NCI-H1048 (cell line): ENCODE results near the gene TET1.
"Not testable (repeated sequence)": the region's sequence is repeated elsewhere in the genome, so short reads cannot be mapped to it uniquely, and the experiment has no call there.

Experiments
- DNase-seq: peaks from one replicate; lab custom pipeline; 2025; lab: John Stamatoyannopoulos, UW

TET1 gene

DNA sequence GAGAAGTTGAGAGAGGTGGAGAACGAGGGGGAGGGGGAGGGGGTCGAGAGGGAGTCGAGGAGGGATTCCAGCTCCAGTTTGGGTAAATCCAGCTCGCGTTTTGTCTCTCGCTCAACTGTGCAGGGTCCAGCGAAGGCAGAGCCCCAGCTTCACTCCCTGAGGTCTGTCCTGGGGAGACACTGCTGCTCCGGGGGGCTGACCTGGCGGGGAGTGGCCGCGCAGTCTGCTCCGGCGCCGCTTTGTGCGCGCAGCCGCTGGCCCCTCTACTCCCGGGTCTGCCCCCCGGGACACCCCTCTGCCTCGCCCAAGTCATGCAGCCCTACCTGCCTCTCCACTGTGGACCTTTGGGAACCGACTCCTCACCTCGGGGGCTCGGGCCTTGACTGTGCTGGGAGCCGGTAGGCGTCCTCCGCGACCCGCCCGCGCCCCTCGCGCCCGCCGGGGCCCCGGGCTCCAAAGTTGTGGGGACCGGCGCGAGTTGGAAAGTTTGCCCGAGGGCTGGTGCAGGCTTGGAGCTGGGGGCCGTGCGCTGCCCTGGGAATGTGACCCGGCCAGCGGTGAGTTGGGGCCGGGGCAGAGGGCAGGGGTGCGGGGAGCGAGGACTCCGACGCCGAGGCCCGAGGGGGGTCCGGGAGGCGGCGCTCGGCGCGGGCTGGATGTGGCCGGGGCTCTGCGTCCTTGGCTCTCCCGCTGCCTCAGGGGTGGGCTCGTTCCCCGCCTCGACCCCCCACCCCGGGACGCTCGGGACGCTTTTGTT lies at the start of gene TET1:
Gene TET1 (plus strand): TSS at position 152 of the 757 bp plus-strand sequence. CDS start 12,002 bp downstream, outside the sequence.
- no peak for DNase-seq

DNA sequence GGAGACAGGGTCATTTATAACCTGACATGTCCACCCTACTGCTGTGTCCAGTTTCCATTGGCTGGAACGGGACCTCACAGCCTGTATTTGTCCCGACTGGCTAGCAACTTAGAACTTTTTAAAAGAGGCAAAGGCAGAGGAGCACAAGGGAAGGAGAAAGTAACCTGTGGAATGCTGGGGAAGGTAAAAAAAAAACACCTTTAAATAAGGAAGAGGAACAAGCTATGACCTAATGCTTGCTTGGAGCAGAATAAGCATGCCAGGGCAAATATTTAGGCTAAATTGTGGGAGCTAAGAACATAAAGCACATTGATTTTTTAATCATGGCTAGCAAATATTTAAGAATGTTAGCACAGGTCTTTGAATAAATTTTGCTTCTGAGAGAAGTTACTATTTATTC lies 43.9 kb upstream of the TET1 start:
- not testable (repeated sequence) for DNase-seq

DNA sequence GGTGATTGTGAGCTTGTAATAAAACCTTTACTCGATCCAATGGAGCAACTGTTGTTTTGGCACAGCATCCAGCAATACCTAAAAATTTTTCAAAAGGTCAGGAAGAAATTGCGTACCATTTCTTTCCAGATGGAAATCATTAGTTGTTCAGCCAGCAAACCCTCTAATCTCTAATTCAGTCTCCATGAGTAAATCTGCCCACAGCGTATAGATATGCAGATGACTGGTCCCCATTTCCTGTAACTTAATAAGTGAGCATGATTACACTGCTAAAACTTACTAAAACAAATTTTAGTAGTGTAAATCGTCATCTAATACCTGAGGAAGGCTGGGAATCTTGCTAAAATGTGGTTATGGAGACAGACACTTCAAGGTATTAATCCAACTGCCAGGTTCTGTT lies 43.4 kb upstream of the TET1 start:
- DNase-seq, result no peak

DNA sequence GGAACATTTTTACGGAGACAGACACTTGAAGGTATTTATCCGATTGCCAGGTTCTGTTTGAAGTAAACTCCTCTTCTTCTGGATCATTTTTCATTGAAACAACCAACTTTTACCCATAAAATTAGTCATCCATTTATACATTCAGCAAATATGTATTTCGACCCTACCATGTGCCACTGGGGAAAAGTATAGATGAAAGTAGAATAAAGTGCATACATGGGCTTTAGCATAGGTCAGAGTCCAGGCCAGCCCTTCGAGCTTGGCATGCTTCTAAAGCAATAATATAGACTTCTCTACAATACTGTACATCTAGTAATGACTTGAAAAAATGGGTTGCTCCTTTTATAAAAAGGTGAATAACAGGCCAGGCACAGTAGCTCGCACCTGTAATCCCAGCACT lies 42.9 kb upstream of the TET1 start:
- DNase-seq, result no peak

DNA sequence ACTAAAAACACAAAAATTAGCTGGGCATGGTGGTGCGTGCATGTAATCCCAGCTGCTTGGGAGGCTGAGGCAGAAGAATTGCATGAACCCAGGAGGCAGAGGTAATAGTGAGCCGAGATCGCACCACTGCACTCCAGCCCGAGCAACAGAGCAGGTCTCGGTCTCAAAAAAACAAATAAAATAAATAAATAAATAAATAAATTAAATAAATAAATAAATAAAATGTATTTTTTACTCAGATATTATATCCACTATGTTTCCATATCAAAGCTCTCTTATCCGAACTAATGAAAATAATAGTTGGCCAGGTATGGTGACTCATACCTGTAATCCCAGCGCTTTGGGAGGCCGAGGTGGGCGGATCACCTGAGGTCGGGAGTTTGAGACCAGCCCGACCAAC lies 41.5 kb upstream of the TET1 start:
- not testable (repeated sequence) for DNase-seq

DNA sequence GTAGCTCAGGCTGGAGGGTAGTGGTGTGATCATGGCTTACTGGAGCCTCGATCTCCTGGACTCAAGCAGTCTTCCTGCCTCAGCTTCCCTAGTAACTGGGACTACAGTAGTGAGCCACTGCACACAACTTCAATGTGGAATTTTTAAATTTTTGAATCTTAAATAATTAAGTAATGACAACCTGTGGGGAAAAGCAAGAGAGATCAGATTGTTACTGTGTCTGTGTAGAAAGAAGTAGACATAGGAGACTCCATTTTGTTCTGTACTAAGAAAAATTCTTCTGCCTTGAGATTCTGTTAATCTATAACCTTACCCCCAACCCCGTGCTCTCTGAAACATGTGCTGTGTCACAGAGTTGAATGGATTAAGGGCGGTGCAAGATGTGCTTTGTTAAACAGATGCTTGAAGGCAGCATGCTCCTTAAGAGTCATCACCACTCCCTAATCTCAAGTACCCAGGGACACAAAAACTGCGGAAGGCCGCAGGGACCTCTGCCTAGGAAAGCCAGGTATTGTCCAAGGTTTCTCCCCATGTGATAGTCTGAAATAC lies 34.6 kb upstream of the TET1 start:
- not testable (repeated sequence) for DNase-seq

DNA sequence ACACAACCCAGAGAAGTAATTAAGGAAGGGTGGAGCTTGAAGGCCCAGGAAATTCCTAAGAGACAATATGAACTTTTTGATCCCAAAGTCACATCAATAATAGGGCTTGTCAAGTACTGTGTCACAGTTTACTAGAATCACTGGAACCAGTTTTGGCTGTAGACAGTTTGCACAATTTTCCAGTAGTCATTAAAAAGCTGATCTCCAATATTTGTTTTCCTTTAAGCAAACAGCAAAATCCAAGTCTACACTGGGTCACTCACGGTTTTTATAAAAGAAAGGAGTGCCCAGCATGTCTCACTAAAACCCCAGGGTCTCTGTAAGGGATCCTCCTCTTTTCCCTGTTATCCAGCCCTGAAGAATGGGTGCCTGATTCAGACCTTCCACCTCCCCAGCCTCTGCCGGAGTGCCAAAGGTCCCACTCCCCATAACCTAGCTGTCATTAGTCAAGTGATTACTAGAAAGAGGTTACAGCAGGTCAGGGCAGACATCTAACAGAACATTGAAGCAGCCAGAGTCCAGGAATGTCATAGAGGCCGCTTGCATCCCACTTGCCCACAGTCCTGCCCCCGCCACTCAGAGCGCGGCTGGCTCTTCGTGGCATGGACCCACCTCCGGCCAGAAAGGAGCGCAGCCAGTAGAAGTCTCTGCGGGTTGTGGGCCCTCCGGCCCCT lies 33.4 kb upstream of the TET1 start:
- no peak for DNase-seq

DNA sequence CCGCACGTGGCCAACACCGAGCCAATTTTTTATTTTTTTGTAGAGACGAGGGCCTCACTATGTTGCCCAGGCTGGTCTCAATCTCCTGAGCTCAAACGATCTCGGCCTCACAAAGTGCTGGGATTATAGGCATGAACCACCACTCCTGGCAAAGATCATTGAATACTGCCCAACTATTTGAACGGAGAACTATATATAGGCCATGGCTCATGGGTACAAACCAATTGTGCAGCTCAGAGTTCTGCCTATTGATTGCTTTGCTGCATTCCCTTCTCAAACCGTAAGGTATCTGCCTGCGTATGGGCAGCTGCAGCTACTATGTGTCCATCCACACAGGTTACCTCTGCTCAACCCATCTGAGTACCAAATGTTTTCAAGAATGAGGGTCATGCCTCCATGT lies 23.2 kb upstream of the TET1 start:
- no peak for DNase-seq

DNA sequence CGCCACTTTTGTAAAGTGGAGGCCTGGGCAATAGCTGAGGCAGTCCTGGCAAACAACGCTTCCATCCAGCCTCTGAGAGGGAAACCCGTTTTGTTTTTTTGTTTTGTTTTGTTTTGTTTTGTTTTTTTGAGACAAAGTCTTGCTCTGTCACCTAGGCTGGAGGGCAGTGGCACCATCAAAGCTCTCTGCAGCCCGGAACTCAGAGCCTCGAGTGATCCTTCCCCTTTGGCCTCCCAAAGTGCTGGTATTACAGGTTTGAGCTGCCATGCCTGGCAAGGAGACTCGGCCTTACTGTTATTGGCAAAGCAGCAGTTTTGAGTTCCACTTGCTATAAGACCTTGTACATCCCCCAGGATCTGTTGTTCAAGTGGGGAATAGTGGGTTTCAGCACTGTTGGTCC lies 22.3 kb upstream of the TET1 start:
- no peak for DNase-seq

DNA sequence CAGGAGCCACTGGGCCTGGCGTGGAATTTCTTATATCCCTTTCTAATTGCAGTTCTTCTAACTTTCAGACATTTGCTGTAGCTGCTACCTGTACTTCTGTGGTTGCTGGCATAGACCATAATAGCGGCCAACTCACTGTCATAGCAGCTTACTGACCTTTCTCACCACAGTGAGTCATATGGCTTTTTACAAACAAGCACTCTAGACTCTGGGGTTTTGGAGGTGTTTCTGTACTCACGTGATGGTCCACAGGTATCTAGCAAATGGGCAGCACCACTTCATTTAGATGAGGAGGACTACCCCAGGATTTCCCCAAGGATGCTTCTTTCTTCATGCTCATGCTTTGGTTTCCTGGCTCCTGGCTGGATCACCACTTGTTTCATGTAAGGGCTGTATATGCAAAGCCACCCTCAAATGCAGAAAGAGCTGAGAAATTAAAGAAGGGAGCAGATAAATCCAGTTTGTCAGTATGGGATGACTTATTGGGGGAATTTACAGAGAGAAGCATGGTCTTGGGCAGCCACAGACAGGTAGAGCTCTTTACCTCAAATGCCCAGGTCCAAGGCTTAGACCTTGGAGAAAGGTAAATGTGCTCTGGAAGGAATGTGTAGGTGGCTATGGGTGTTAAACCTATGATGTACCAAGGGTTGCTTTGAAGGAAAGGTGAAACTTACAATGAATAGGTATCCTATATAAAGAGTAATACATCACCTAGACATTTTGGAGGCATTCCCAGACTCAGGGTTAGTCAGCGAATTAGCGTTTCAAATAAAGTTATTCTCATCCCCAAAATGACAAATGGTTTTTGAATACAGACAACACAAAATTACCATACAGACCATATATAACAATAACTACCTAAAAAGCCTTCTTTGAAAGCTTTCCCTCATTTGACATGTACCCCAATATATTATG lies 16.9 kb upstream of the TET1 start:
- DNase-seq, result no peak

DNA sequence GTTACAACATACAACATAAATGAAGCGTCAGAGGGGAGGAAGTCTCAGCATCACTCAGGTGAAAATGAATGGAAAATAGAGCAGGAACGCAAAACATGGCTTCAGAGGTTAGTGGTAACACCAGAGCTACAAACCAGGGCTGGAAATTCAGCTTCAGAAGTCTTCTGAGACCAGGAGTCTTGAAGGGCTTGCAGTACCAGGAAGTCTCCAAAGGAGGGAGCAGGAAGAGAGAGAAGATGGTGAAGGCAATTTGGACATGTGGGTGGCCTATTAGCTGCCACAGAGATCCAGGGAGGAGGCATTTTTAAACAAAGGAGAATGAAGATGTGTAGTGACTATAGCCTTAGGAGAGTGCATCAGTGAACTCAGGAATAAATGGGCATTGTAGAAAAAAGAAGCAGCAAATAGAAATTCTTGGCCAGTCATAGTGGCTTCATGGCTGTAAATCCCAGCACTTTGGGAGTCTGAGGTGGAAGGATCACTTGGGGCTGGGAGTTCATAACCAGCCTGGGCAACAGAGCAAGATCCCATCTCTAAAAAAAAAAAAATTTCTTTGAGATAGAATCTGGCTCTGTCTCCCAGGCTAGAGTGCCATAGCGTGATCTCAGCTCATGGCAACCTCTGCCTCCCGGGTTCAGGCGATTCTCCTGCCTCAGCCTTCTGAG lies 9.3 kb upstream of the TET1 start:
- no peak for DNase-seq

DNA sequence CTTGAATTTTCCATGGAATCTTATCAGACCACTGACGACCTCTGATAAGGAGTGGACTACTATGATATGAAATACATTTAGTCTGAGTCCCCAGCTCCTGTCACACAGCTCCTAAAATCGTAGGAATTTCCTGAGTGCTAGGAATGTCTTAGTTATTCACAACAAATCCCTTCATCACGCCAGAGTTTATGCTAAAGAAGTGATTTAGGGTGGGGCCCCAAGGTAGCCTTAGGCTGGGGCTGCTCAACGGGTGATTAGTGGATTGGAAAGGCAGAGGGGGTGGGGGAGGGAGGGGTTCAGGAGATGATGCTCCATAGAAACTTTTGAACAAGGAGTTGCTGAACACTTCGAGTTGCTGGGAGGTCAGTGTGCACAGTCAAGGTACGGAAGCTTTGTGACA lies 7.0 kb upstream of the TET1 start:
- no peak for DNase-seq

DNA sequence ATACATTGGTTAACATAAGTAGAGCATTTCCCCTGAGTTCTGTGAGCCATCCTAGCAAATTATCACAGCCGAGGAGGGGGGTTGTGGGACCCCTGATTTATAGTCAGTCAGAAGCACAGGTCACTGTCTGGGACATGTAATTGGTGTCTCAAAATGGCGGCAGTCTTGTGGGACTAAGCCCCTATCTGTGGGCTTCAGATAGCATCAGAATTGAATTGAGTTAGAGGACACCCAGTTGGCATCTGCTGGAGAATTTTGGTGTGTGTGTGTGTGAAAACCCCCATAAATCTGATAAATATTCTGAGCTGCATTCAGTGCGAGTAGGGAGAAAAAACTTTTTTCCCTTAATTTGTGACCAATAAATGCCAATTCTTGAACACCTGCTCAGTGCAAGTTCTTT lies 6.5 kb upstream of the TET1 start:
- DNase-seq, result no peak

DNA sequence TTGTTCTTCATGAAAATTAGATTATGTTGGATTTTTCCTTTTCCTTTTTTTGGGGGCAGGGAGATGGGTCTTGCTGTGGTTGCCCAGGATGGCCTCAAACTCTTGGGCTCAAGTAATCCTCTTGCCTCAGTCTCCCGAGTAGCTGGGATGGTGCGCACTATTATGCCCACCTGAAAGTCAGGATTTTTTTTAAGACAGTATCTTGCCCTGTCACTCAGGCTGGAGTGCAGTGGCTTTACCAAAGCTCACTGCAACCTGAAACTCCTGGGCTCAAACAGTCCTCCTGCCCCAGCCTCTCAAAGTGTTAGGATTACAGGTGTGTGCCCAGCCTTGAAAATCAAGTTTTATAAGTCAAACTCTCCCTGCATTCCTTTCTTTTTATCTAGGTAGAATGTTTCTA lies 1.7 kb upstream of the TET1 start:
- DNase-seq, result no peak

DNA sequence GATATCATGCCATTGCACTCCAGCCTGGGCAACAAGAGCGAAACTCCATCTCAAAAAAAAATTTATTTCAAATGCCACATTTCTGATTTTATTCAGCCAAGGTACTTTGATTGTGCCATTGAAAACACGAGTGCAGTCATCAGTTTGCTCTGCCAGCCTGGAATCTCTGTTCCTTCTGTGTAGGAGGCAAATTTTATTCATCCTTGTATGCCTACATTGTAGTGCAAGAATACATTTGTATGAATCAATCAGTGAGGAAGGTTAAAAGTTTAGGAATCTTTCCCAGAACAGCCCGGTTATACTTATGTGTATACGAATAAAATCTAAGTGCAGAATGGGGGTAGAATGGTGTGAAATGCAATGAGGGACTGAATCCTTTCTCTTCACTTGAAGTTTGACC lies 886 bp upstream of the TET1 start:
- no peak for DNase-seq

DNA sequence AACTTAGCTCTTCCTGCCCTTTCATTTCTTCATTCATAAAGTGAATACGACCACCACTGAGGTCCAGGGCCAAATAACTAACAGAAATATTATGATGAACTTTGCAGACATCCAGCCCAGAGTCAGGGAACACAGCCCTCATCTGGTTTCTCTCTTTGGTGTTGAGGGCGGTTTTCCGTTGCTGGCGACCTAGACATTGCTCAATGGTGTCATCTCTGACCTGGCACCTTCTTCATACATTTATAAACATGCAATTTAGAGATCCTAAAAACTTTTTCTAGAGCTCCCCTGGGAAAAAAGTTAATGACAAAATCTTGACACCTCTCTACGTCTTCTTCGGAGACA lies 324 bp upstream of the TET1 start:
- no peak for DNase-seq

DNA sequence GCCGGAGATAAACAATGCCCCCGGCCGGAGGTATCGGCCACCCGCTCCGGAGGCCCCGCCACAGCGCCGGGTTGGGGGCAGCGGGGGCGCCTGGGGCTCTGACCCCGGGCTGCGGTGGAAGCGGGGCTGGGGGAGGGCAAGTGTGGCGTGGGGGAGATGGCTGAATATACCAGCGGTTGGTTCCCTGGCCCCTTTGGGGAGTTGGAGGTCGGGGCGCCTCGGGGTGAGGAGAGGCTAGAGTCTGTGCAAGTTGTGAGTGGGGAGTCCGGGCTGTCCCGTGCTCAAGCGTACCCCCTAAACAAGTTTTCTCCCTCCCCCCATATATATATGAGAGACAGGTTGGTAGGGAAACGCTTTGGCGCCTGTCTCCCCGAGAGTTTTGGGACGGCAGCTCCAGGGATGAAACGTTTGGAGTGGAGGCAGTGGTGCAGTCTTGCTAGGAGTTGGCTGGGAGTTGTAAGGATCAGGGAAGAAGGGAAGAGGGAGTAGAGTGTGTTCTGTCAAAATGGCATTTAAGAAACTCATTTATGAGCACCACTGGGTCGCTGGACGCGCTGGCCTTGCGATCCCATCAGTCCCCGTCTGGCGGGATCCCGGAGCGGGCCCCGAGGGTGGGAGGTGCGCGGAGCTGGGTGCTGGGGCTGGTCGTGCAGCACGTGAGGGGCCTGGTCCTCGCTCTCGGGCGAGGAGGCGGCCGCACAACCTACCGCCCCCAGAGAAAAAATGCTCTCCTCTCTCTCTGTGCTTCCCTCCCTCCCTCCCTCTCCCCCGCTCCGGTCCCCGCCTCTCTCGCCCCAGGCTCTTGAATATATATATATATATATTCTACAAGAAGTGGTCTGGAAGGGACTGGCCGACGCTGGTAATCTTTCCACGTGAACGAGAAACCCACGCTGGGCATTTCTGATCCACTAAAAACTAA lies 1.1 kb downstream of the TET1 start:
- no peak for DNase-seq

DNA sequence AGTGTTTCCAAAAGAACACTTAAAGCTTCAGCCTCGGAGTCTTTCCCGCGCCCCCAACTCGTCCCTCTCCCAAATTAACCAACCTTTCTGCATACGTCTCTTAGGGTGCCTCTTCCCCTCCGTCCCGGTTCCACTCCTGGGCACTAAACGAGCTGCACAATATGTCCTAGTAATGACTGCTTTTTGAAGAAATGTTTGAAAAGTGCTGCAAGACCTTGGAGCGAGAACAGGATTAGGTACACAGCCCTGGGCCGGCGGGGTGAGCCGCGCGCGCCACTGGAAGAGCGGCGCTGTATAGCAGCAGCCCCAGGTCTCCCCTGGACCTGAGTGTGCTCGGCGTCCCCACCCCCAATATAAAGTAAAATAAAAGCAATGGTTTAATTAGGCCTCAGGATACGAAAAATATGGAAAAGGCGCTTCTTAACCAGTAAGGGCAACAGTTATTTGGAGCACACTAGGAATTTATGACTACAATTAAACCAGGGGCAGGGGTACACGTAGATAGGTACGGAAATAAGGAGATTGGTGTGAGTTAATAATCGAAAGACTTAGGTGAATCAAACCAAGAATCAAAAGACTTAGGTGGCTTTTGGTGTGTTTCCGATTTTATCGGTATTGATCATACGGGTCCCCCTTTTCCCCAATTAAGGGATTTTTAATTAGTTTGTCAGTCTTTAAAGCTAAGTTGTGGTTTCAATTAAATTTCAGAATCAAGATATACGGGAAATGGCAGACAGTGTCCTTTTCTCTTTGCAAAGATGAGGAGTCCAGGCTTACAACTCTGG lies 1.9 kb downstream of the TET1 start:
- no peak for DNase-seq

DNA sequence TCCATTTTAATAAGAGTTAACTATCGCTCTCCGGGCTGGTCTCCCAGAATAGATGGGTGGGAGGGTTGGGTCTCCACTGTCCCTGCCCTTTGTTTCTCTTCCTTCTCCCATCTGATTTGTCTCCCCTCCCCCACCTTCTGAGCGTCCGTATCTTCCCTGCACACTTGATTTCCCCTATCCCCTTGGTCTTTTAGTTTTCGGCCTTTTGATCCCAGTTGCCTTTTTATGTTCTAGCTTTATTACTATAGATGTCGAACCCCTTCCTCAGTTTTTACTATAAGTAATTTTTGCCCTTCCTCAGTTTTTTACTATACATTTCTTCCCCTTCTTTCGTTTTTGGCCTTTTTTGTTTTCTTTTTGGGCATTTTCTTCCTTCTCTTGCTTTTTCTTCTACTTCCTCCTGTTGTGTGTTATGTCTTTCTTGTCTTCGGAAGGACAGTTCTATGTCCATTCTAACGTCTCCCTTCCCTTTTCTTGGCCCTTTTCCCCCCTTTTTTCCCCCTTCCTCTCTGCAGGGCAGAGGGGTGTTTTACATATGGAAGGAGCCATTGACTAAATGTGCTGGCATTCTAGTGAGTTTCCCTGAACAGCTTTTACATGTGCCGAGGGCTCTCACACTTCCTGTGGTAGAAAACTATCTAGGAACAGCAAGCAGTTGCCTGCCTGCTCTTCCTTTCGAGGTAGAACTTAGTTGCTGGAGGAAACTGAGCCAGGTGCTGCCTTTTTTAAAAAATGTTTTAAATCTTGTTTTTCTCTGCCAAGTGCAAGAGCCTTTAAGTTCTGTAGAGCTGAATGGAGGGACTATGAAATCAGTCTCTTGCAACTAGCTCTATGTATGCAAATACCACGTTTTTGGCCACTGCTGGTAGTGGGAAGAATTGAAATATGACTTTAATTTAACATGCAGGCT lies 2.8 kb downstream of the TET1 start:
- DNase-seq, result no peak
